IPS DF 4.7 (cell line): ENCODE measurements around the gene PRR5L.
"Not testable (repeated sequence)": the region's sequence is repeated elsewhere in the genome, so short reads cannot be mapped to it uniquely, and the experiment has no call there.

Experiments used
- DNase-seq: peaks from one replicate; pipeline ENCODE4 v3.0.0-alpha.2; 2013; ENCODE audit warnings: low spot score; ENCODE audit errors: extremely low read depth

PRR5L gene

GRCh38 chr11:36280531-36280930 is 15.6 kb upstream of the PRR5L start:
- DNase-seq, result no peak

GRCh38 chr11:36281850-36282249 is 14.2 kb upstream of the PRR5L start:
- no peak for DNase-seq

- no peak for DNase-seq
Measured at GRCh38 chr11:36282926-36283325, 13.2 kb upstream of the PRR5L start.

GRCh38 chr11:36288442-36289225 is 7.5 kb upstream of the PRR5L start:
- no peak for DNase-seq

- DNase-seq, result peak; percentile 92
Measured at GRCh38 chr11:36289226-36289852, 6.7 kb upstream of the PRR5L start, which contains the start of gene COMMD9. Gene COMMD9, minus strand, starts transcription at chr11:36289424. Its CDS starts 12 bp downstream, at chr11:36289412.

GRCh38 chr11:36292311-36292722 is 3.8 kb upstream of the PRR5L start:
- peak; percentile 22 for DNase-seq

GRCh38 chr11:36296884-36297543 is 926 bp downstream of the PRR5L start:
- no peak for DNase-seq

GRCh38 chr11:36300650-36301049 is 4.6 kb downstream of the PRR5L start:
- no peak for DNase-seq

GRCh38 chr11:36304351-36304750 is 8.3 kb downstream of the PRR5L start:
- no peak for DNase-seq

- no peak for DNase-seq
Measured at GRCh38 chr11:36305047-36305446, 9.0 kb downstream of the PRR5L start.

GRCh38 chr11:36306888-36307287 is 10.8 kb downstream of the PRR5L start:
- DNase-seq, result no peak

- DNase-seq, result no peak
Measured at GRCh38 chr11:36308577-36308976, 12.5 kb downstream of the PRR5L start.

GRCh38 chr11:36309779-36310178 is 13.7 kb downstream of the PRR5L start:
- no peak for DNase-seq

GRCh38 chr11:36311926-36312595 is 16.0 kb downstream of the PRR5L start:
- no peak for DNase-seq

GRCh38 chr11:36312611-36313472 is 16.8 kb downstream of the PRR5L start:
- no peak for DNase-seq

GRCh38 chr11:36313750-36314433 is 17.8 kb downstream of the PRR5L start:
- DNase-seq, result no peak

GRCh38 chr11:36314434-36314767 is 18.3 kb downstream of the PRR5L start:
- DNase-seq, result no peak

- DNase-seq, result no peak
Measured at GRCh38 chr11:36316049-36316448, 20.0 kb downstream of the PRR5L start.

GRCh38 chr11:36317992-36318391 is 21.9 kb downstream of the PRR5L start:
- no peak for DNase-seq

- not testable (repeated sequence) for DNase-seq
Measured at GRCh38 chr11:36324956-36325355, 28.9 kb downstream of the PRR5L start.
